AG04449 (cell line): ENCODE results near the gene RTN4R.

Source experiments
- CTCF ChIA-PET: fragments of 350-600 bp; formaldehyde crosslinking; extraction: SDS; loops from one replicate; lab custom pipeline; 2021; ENCODE audit warnings: antibody characterized with exemption; lab: Yijun Ruan, JAX
- POLR2A ChIA-PET: fragments of 400-600, 350-600 bp; formaldehyde crosslinking; extraction: SDS; loops from one replicate; lab custom pipeline; 2020; ENCODE audit warnings: antibody characterized with exemption, inconsistent platforms; lab: Yijun Ruan, JAX
- DNase-seq: peaks from one replicate; pipeline ENCODE4 v3.0.0-alpha.2; 2010; ENCODE audit warnings: low read depth, low spot score
- H3K4me3 ChIP-seq: 2 replicates; pipeline ENCODE4 v1.5.1; 2011; ENCODE audit warnings: low read depth, mild to moderate bottlenecking, control low read depth, low read length
- CTCF ChIP-seq: IDR thresholded peaks from one replicate; pipeline ENCODE4 v1.5.1; 2011; ENCODE audit warnings: mild to moderate bottlenecking, moderate library complexity, low read length, control low read depth, inconsistent platforms; ENCODE audit not compliant: insufficient read depth; ENCODE audit errors: missing control alignments

RTN4R gene

GRCh38 chr22:20245577-20246367 lies 22.3 kb downstream of the RTN4R start:
- TF ChIP-seq CTCF, result no peak
- DNase-seq, result no peak
- ChIA-PET POLR2A (no interaction called here), CTCF (interaction anchor here (1.4 kb wide), 1 partner anchor 8 kb away, joined by 5 read pairs; no protein-coding TSS in a partner anchor)
- no peak overlapping the region for H3K4me3 ChIP-seq

DNA sequence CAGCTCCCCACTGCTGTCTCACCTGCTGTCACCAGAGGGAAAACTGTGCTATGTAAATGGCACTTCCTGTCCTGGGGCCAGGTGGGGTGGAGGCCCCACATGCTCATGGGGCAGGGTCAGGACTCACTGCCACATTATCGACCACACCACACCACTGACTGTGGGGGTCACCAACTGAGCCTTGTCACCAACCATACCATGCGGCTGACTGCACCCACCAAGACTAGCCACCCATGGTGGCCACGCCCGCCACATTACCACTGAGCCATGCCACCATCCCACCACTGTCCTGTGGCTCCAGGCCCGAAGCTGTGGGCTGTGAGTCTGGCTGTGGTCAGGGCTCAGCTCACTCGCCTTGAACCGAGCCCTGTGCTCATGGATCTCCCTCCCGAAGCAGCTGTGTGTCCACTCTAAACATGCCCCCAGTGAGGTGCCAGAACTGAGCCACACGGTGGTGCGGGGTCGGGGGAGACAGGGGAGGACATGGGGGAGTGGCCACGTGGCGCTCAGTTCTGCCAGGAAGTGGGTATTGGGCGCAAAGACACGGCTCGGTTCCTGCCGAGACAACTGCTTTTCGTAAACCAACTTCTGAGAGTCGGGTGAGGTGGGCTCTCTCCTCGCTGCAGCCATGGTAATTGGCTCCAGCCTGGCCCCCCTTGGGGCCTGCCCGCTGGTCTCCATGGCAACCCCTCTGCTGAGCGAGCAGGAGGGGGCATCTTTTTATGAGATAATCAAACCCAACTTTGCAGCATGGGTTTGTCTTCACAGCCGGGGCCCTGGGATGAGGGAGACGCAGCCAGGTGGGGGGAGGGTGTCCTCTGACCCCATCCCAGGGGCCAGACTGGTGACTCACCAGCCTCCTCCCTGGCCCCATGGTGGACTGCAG lies 23.2 kb downstream of the RTN4R start:
- H3K4me3 ChIP-seq, result no peak overlapping the region
- no peak for DNase-seq
- CTCF ChIA-PET, result no interaction called here
- TF ChIP-seq CTCF, result no peak
- POLR2A ChIA-PET, result no interaction called here

- H3K4me3 ChIP-seq, result no peak overlapping the region
- ChIA-PET POLR2A (interaction anchor here (0.6 kb wide), 1 partner anchor 63 kb away, joined by 3 read pairs; no protein-coding TSS in a partner anchor), CTCF (interaction anchor here (1.1 kb wide), 1 partner anchor 87 kb away, joined by 4 read pairs; no protein-coding TSS in a partner anchor)
- DNase-seq, result no peak
- no peak for TF ChIP-seq CTCF
Observed at GRCh38 chr22:20244250-20244648, 23.9 kb downstream of the RTN4R start.

DNA sequence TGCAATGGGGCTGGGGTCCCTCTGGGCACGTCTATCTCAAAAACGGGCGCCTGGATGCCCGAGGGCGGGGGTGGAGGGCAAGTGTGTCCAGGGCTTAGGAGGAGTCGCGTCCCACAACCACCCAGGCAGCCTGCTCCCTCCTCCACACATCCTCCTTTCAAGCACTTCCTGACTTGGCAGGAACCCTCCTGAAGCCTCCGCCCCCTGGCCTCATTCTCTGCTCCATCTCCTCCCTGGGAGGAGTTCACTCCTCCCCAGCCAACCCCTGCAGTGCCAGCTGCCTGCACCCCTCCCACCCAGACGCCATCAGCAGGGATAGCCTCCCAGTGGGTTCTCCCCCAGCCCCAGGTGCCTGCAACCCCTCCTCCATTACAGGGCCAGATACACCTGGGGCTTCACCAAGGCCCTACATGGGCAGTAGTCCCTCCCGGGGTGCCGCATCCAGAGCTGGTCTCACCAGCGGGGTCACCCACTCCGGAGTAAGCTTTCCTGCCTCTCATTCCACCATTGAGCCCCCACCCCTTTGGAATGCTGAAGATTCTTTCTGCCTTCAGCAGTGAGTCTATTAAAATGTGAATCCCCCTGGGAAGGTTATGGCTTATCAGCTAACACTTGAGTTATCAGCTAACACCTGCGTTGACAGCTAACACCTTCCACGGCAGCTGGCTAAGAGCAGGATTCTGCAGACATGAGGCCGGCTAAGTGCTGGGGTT lies 24.4 kb downstream of the RTN4R start:
- POLR2A ChIA-PET, result interaction anchor here (0.6 kb wide), 1 partner anchor 62 kb away, joined by 3 read pairs; no protein-coding TSS in a partner anchor
- TF ChIP-seq CTCF, result no peak
- CTCF ChIA-PET, result interaction anchor here (1.1 kb wide), 1 partner anchor 87 kb away, joined by 4 read pairs; no protein-coding TSS in a partner anchor

DNA sequence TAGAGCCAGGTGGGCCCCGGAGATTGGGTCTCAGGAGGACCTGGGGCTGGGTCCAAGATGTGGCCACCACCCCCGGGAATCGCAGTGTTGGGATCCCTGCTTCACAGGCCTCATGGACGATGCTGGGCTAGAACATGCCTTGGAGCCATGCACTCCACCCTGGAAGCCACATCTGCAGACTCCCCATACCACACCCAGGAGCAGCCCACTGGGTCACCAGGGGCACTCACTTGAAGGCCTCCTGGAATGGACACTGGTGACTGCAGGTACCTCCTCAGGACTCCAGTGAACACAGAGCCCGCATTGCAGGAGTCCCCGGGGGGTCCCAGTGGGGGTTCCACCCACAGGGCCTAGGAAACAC lies 25.0 kb downstream of the RTN4R start:
- DNase-seq, result no peak
- ChIA-PET POLR2A (no interaction called here), CTCF (interaction anchor here (1.1 kb wide), 1 partner anchor 86 kb away, joined by 4 read pairs; no protein-coding TSS in a partner anchor)
- H3K4me3 ChIP-seq, result no peak overlapping the region; the same call in 1 of the 2 replicates
- no peak for TF ChIP-seq CTCF

More for the DNA sequence above, 24.4 kb downstream of the RTN4R start:
- H3K4me3 ChIP-seq, result no peak overlapping the region; the same call in 1 of the 2 replicates
- DNase-seq, result peak; percentile 16
